Suppressor macrophage treated with lipopolysaccharide for 4 hours (primary cell): Measurements from ENCODE around the gene SLC6A18.
"Not testable (repeated sequence)": the region's sequence is repeated elsewhere in the genome, so short reads cannot be mapped to it uniquely, and the experiment has no call there.

ENCODE experiments used
- DNase-seq: peaks from one replicate; pipeline ENCODE4 v3.0.0-alpha.2; 2020

SLC6A18 gene

DNA sequence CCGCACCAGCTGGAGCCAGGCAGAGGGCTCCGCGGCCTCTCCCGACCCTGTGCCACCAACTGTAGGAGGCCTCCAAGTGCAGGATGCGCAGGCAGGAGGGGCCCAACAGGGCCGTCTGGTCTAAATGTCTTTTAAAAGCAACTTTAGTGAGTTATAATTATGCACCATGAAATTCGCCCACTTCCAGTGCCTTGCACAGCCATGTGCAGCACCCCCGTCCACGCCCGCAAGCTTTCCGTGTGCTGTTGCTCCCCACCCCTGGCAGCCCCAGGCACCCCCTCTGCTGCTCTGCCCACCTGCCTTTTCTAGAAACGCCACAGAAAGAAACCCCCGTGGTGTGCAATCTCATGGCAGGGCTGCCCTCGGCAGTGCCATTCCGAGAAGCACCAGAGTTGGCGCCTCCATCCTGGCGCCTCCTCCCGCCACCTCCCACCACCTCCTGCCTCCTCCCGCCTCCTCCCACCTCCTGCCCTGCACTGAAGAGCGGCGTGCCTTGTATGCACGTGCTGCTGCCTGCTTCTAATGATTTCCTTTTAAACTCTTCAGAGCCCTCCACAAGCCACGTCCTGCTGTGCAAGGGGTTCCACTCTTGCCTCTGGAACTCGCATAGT lies 7.5 kb upstream of the SLC6A18 start:
- DNase-seq = no peak

- DNase-seq = no peak
Observed at GRCh38 chr5:1218351-1219080, 6.7 kb upstream of the SLC6A18 start.

GRCh38 chr5:1219098-1219767 lies 5.9 kb upstream of the SLC6A18 start:
- DNase-seq = no peak

DNA sequence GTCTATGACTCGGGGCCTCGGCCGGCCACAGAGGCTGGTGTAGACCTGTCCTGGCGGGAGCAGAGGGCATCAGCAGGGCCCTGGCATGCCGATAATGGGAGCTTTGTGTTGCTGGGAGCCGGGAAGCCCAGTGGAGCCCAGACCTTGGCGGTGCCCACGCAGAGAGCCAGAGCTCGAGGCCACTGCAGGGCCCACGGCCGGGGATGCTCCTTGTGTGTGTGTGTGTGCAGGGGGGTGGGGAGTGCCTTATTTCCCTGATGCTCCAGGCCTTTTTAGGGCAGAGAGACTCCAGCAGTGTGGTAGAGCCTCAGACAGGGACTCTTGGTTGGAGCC lies 5.4 kb upstream of the SLC6A18 start:
- no peak for DNase-seq

GRCh38 chr5:1220351-1220750 lies 4.8 kb upstream of the SLC6A18 start:
- DNase-seq = no peak

DNA sequence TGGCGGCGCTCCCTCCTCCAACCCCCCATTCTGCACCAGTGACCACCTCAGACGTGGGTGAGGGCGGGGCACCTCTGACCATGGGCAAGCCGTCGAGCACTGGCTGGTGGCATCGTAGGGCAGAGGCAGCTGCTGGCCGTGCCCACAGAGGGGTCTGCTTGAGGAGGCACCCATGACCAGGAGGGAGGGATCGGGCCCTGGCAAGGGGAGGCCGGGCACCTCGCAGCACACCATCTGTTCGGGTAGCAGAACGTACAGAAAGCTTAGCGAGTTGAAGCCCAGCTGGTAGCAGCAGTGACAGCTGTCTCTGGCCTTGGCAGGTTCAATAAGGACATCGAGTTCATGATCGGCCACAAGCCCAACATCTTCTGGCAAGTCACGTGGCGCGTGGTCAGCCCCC lies 4.3 kb upstream of the SLC6A18 start:
- DNase-seq = no peak

DNA sequence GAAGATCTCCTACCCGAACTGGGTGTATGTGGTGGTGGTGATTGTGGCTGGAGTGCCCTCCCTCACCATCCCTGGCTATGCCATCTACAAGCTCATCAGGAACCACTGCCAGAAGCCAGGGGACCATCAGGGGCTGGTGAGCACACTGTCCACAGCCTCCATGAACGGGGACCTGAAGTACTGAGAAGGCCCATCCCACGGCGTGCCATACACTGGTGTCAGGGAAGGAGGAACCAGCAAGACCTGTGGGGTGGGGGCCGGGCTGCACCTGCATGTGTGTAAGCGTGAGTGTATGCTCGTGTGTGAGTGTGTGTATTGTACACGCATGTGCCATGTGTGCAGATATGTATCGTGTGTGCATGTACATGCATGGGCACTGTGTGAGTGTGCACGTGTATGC lies 3.5 kb upstream of the SLC6A18 start:
- no peak for DNase-seq

DNA sequence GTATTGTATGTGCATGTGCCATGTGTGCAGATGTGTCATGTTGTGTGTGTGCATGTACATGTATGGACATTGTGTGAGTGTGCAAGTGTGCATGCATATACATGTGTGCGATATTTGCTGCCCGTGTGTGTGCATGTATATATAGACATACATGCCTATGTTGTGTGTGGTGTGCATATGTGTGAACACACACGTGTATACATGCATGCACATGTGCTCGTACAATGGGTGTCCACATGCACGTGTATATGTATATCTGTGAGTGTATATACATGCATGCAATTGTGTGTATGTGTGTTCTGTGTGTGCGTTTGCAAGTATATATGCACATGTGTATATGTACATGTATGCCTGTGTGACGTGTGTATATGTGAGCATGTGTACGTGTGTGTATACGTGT lies 3.0 kb upstream of the SLC6A18 start:
- no peak for DNase-seq

- no peak for DNase-seq
Observed at GRCh38 chr5:1222621-1223277, 2.4 kb upstream of the SLC6A18 start.

DNA sequence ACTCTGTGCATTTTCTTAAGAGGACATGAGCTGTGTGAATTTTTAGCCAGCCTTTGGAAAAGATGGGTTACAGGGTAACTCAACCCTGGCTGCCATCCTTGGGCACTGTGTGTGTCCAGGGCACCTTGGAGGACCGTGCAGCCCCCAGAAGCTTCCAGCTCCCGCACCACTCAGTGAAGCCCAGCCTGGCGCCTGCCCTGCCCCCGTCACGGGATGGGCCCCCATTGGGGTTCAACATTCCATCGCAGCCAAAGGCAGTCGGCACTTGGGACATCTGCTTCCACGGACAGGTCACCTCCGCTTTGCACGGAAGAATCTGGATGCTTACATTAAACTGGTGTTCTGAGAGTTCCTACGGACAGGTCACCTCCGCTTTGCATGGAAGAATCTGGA lies 1.9 kb upstream of the SLC6A18 start:
- DNase-seq = no peak

GRCh38 chr5:1224631-1225030 lies 550 bp upstream of the SLC6A18 start:
- no peak for DNase-seq

GRCh38 chr5:1226231-1226630 lies 1.1 kb downstream of the SLC6A18 start:
- DNase-seq = no peak

DNA sequence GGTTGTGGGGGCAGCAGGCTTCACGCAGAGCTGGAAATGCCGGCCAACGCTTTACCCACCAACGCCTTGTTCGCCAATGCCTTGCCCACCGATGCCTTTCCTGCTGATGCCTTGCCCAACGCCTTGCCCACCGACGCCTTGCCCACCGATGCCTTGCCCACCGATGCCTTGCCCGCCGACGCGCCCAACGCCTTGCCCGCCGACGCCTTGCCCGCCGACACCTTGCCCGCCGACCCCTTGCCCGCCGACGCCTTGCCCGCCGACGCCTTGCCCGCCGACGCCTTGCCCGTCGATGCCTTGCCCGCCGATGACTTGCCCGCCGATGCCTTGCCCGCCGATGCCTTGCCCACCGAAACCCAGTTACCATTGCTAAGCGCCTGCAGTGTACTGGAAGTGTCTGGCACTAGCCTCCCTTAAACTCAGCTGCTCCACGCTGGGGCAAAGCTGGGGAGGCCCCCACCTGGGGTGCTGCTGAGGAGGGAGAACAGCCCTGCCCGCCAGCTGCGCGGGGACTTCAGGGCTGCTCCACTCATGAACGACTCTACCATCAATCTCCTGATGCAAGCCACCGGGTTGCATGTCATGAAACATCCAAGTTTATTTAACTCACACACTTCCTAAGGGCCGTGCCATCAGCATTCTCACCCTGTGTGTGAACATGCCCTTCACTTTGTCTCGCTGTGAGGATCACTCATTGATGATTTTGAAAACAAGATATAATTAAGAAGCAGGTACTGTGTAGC lies 1.8 kb downstream of the SLC6A18 start:
- no peak for DNase-seq

GRCh38 chr5:1227667-1228066 lies 2.5 kb downstream of the SLC6A18 start:
- DNase-seq = no peak

GRCh38 chr5:1228120-1228519 lies 2.9 kb downstream of the SLC6A18 start:
- no peak for DNase-seq

- not testable (repeated sequence) for DNase-seq
Observed at GRCh38 chr5:1229023-1229422, 3.8 kb downstream of the SLC6A18 start.

GRCh38 chr5:1229822-1230221 lies 4.6 kb downstream of the SLC6A18 start:
- no peak for DNase-seq

DNA sequence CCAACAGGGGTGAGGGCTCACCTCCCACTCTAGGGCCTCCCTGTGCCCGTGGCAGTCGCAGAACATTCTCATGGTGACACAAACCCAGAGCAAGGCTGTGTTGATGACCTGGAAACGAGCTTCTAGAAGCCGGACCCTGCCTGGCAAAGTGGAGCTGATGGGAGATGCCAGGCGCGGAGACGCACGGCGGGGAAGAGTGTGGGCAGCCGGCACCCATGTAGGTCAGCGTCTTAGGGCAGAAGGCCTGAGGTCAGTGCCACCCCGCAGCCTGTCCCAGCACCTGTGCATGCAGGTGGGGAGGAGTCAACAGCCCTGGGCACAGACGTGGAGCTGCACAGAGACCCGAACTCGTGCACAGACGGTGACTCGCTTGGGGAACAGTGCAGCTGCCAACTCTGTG lies 5.4 kb downstream of the SLC6A18 start:
- DNase-seq = no peak

DNA sequence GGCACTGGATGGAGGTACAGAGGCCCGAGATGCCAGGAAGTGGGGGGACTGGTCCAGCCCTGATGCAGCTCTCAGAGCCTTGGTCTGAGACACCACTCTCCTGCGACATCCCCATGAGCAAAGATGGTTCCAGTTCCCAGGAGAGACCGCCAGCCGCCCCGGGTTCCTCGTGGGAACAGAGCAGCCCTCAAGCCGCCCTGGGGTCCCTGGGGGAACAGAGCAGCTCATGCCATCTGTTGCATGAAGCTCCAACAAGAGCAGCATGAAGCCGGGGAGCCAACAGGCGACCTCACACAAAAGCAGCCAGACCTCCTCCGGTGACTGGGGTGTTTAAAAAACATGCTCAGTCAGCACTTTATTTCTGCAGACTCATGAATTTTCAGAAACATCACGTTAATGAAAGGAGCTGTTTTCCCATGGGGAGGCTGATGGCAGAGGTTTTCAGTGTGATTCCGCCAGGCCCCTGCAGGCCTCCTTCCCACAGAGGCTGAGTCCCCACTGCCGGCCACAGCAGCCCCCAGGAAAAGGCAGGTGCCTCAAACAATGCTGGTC lies 6.2 kb downstream of the SLC6A18 start:
- DNase-seq = no peak

- DNase-seq = no peak
Observed at GRCh38 chr5:1232780-1233179, 7.6 kb downstream of the SLC6A18 start.

DNA sequence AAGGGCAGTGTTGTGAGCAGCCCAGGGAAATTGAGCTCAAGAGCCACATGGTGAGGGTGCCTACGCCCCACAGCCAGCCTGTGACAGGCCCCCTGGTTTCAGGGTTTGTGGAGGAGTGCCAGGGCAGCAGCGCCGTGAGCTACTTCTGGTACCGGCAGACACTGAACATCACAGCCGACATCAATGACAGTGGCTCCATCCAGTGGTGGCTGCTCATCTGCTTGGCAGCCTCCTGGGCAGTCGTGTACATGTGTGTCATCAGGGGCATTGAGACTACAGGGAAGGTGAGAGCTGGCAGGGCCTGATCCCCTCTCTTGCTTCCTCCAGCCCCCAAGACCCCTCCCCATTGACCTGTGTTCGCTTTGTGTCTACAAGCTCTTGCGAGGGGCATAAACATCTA lies 10.2 kb downstream of the SLC6A18 start:
- DNase-seq = no peak

GRCh38 chr5:1235838-1236237 lies 10.7 kb downstream of the SLC6A18 start:
- no peak for DNase-seq
